Keratinocyte (primary cell): ENCODE measurements around the gene PPP4C.

ENCODE experiments used
- EZH2 ChIP-seq: IDR thresholded peaks from one replicate; pipeline ENCODE4 v1.6.1; 2012; ENCODE audit warnings: inconsistent platforms, mild to moderate bottlenecking, low read length, moderate library complexity
- TF ChIP-seq, protein P1 (sequence below), 3 experiments: IDR thresholded peaks in 1 of 3; conservative IDR thresholded peaks in 1 of 3; optimal IDR thresholded peaks in 1 of 3; 2 replicates in 2 of 3; 3 replicates in 1 of 3; pipeline versions ENCODE3 to v1.5.1; 2011; ENCODE audit warnings: low read length in 3 of 3, mild to moderate bottlenecking in 3 of 3, moderate library complexity in 2 of 3, control low read depth in 1 of 3, inconsistent platforms in 1 of 3; ENCODE audit not compliant: insufficient read depth in 2 of 3; ENCODE audit errors: extremely low read depth in 1 of 3

GRCh38 chr16:30063893-30064728 is 11.7 kb upstream of the PPP4C start:
- no peak for TF ChIP-seq EZH2
- TF ChIP-seq, protein P1, sequence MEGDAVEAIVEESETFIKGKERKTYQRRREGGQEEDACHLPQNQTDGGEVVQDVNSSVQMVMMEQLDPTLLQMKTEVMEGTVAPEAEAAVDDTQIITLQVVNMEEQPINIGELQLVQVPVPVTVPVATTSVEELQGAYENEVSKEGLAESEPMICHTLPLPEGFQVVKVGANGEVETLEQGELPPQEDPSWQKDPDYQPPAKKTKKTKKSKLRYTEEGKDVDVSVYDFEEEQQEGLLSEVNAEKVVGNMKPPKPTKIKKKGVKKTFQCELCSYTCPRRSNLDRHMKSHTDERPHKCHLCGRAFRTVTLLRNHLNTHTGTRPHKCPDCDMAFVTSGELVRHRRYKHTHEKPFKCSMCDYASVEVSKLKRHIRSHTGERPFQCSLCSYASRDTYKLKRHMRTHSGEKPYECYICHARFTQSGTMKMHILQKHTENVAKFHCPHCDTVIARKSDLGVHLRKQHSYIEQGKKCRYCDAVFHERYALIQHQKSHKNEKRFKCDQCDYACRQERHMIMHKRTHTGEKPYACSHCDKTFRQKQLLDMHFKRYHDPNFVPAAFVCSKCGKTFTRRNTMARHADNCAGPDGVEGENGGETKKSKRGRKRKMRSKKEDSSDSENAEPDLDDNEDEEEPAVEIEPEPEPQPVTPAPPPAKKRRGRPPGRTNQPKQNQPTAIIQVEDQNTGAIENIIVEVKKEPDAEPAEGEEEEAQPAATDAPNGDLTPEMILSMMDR (optimal IDR thresholded peaks at IDR 0.05 in 1 of 3, IDR thresholded peaks at IDR 0.05 in 1 of 3, conservative IDR thresholded peaks at IDR 0.05 in 1 of 3; ENCODE audit: extremely low read depth in 1 of 3, insufficient read depth in 2 of 3, low read length in 3 of 3): peak in 2 of 3 experiments; percentile 35 to 71
